HepG2 (cell line): ENCODE data around the gene DBN1. TPM values are rescaled to one million over a fixed set of nuclear protein-coding genes. Genes with fewer than 3 reads are reported as not detected.
A peak's percentile ranks its signal among the peaks of the same experiment; 100 is the strongest.

Experiments
- ATF2 ChIP-seq: sonication (generic); formaldehyde crosslinking; IDR thresholded peaks from 2 replicates; pipeline ENCODE4 v1.4.0; 2020; ENCODE audit warnings: missing genetic modification reagents
- ATM ChIP-seq: fragments of 450-650 bp; IDR thresholded peaks from 2 replicates; pipeline ENCODE4 v1.7.1; 2017; ENCODE audit warnings: mild to moderate bottlenecking, borderline replicate concordance
- CREBL2 ChIP-seq: sonication (generic); formaldehyde crosslinking; IDR thresholded peaks from 2 replicates; pipeline ENCODE4 v1.8.1; 2023; ENCODE audit warnings: missing genetic modification reagents, mild to moderate bottlenecking, borderline replicate concordance
- CTCF ChIP-seq: sonication (generic); formaldehyde crosslinking; IDR thresholded peaks from 2 replicates; pipeline ENCODE4 v1.5.0; 2020; ENCODE audit warnings: mild to moderate bottlenecking, missing genetic modification reagents, moderate library complexity
- ELF4 ChIP-seq: sonication (generic); formaldehyde crosslinking; IDR thresholded peaks from 2 replicates; pipeline ENCODE4 v1.5.0; 2020; ENCODE audit warnings: missing genetic modification reagents, mild to moderate bottlenecking, moderate library complexity, borderline replicate concordance
- MAX ChIP-seq: IDR thresholded peaks from 2 replicates; pipeline ENCODE4 v1.6.1; 2012; ENCODE audit warnings: inconsistent platforms
- NR0B2 ChIP-seq: sonication (generic); formaldehyde crosslinking; IDR thresholded peaks from 2 replicates; pipeline ENCODE4 v1.4.0; 2020; ENCODE audit warnings: mild to moderate bottlenecking, missing genetic modification reagents
- POLR2G ChIP-seq: fragments of 200-400 bp; formaldehyde crosslinking; IDR thresholded peaks from 2 replicates; pipeline ENCODE4 v1.6.1; 2018; ENCODE audit warnings: mild to moderate bottlenecking, low read depth, low read length, moderate library complexity
- ZMYM4 ChIP-seq: sonication (generic); formaldehyde crosslinking; IDR thresholded peaks from 2 replicates; pipeline ENCODE4 v1.8.1; 2023; ENCODE audit warnings: mild to moderate bottlenecking, missing genetic modification reagents
- ZNF12 ChIP-seq: sonication (generic); formaldehyde crosslinking; IDR thresholded peaks from 2 replicates; pipeline ENCODE4 v1.5.0; 2020; ENCODE audit warnings: missing genetic modification reagents
- ZNF230 ChIP-seq: sonication (generic); formaldehyde crosslinking; IDR thresholded peaks from 2 replicates; pipeline ENCODE4 v1.4.0; 2020; ENCODE audit warnings: mild to moderate bottlenecking, missing genetic modification reagents
- ZNF318 ChIP-seq: sonication (generic); formaldehyde crosslinking; IDR thresholded peaks from 2 replicates; pipeline ENCODE4 v1.4.0; 2020; ENCODE audit warnings: mild to moderate bottlenecking, missing genetic modification reagents
- ZNF552 ChIP-seq: sonication (generic); formaldehyde crosslinking; IDR thresholded peaks from 2 replicates; pipeline ENCODE4 v1.9.0; 2022; ENCODE audit warnings: missing genetic modification reagents, mild to moderate bottlenecking, borderline replicate concordance
- ZNF605 ChIP-seq: sonication (generic); formaldehyde crosslinking; IDR thresholded peaks from 2 replicates; pipeline ENCODE4 v1.8.0; 2022; ENCODE audit warnings: mild to moderate bottlenecking, missing genetic modification reagents
- ZNF75D ChIP-seq: sonication (generic); formaldehyde crosslinking; IDR thresholded peaks from 2 replicates; pipeline ENCODE4 v1.8.1; 2023; ENCODE audit warnings: missing genetic modification reagents, mild to moderate bottlenecking, borderline replicate concordance
- ZNF792 ChIP-seq: IDR thresholded peaks from 2 replicates; pipeline ENCODE4 v1.6.1; 2016
- polyA plus RNA-seq, 8 experiments: library from polyadenylated mRNA; depleted of rRNA in 3 of 8; stranded (reverse) in 7 of 8; unstranded in 1 of 8; fragments of >200 nt; fragmentation: Illumina TruSeq in 4 of 8; extraction: Trizol in 4 of 8; gene quantifications; 2 replicates each; pipeline versions ENCODE4 v1.2.1 to v1.2.3, GENCODE V29; 2011 to 2016; ENCODE audit warnings: low read depth in 4 of 8, missing spikeins in 1 of 8, mixed read lengths in 1 of 8; ENCODE audit not compliant: insufficient read depth in 1 of 8
- total RNA-seq, 5 experiments: library from RNA; depleted of rRNA; stranded (reverse); fragments of >200 nt; fragmentation: Illumina TruSeq; extraction: Trizol; gene quantifications; 2 replicates each; pipeline ENCODE4 v1.2.3, GENCODE V29; 2016; ENCODE audit warnings: low read depth in 1 of 5

Gene DBN1
- total and polyA plus RNA-seq, 2 of the 13 experiments (the other 11 are each of a cell fraction or from before 2014, with no cell fraction given): 27.0 to 37.3 TPM

- peak; percentile 26; the same call in 1 of the 2 replicates for TF ChIP-seq MAX
- peak; percentile 58; the same call in 1 of the 2 replicates for TF ChIP-seq POLR2G
- TF ChIP-seq CTCF (CRISPR knock-in tag): 0 out of 2 replicates have a peak, but pooled peaks have one; percentile 7
- TF ChIP-seq ZNF792 (CRISPR knock-in tag): no peak
- no peak for TF ChIP-seq ATF2
- TF ChIP-seq ZNF605 (CRISPR knock-in tag): no peak
- no peak for TF ChIP-seq ELF4 (CRISPR knock-in tag)
- no peak for TF ChIP-seq NR0B2 (CRISPR knock-in tag)
- no peak for TF ChIP-seq ATM
- no peak for TF ChIP-seq ZNF12 (CRISPR knock-in tag)
- no peak for TF ChIP-seq CREBL2 (CRISPR knock-in tag)
- TF ChIP-seq ZNF318: 0 out of 2 replicates have a peak, but pooled peaks have one; percentile 45
- no peak for TF ChIP-seq ZNF230 (CRISPR knock-in tag)
- no peak for TF ChIP-seq ZNF75D (CRISPR knock-in tag)
- TF ChIP-seq ZMYM4: 0 out of 2 replicates have a peak, but pooled peaks have one; percentile 13
- no peak for TF ChIP-seq ZNF552 (CRISPR knock-in tag)
Observed at GRCh38 chr5:177434942-177435738, 38.3 kb downstream of the DBN1 start (continued).
